Embryonic facial prominence (tissue), 1 donor: ENCODE results near the gene ENPP7.

Experiments
- DNase-seq: peaks from one replicate; pipeline ENCODE4 v3.0.0-alpha.2; 2016; ENCODE audit errors: extremely low spot score

ENPP7 gene

DNA sequence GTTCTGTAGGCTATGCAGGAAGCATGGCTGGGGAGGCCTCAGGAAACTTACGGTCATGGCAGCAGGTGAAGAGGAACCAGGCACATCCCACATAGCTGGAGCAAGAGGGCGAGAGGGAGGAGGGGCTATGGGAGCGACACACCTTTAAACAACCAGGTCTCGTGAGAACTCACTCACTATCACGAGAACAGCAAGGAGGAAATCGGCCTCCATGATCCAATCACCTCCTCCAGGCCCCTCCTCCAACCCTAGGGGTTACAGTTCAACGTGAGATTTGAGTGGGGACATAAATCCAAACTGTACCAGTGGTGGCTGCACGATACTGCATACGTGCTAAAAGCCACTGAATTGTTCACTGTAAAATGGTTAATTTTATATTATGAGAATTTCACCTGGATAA, 26.1 kb upstream of the ENPP7 start:
- DNase-seq = no peak

DNA sequence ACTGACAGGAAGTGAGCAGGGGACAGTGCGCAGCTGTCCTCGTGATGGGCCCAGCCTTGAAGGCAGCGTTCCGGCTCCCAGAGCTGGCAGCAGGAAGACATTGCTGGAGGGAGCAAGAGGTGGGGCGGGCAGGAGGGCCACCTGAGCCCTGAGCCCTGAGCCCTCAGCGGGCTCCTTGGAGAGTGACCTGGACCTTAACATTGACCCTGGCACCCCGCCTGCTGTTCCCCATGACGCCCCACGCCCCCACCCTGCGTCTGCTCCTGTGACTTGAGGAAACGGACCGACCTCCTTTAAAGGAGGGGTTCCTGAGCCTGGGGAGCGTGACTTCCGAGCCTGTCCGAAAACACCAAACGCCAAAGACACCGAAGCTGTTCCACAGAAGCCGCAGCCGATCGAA, 25.1 kb upstream of the ENPP7 start:
- DNase-seq = no peak

DNA sequence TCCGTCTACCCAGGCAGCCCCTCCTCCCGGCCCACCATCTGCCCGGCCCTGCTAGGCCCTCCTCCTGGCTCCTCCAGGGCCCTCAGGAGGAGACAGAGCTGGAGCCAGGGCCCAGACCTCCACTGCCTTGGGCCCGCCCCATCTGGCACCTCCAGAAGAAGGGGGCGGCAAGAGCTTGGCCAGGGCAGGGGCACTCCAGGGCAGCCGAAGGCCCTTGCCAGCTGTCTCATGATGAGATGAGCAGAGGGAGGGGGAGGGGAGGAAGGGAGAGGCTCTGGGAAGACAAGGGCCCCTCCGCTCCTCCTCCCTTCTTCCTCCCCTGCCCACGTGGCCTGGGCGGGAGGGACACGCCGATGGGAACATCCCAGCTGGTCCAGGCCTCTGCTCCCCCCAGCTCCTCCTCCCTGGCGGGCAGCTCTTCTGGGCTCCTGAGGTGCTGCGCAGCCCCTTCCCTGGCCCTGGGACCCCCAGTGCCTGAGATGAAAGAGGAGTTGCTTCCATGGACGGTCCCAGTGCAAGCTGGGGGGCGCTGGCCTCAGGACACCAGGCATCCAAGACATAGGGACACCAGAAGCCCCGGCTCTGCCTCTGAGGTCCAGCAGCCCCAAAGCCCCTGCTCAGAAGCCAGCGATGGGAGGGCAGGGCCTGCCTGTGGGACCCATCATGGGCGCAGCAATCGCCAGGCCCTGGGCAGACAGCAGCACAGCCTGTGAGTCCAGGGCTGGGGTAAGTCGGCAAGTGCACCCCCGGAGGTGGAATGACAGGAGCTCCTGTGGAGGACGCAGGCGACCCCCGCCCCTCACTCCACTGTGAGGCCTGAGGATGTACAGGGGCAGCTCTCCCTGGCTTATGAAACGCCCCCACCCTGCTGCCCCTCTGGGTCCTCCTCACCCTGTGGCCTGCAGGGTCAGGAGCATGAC, 23.6 kb upstream of the ENPP7 start:
- no peak for DNase-seq

DNA sequence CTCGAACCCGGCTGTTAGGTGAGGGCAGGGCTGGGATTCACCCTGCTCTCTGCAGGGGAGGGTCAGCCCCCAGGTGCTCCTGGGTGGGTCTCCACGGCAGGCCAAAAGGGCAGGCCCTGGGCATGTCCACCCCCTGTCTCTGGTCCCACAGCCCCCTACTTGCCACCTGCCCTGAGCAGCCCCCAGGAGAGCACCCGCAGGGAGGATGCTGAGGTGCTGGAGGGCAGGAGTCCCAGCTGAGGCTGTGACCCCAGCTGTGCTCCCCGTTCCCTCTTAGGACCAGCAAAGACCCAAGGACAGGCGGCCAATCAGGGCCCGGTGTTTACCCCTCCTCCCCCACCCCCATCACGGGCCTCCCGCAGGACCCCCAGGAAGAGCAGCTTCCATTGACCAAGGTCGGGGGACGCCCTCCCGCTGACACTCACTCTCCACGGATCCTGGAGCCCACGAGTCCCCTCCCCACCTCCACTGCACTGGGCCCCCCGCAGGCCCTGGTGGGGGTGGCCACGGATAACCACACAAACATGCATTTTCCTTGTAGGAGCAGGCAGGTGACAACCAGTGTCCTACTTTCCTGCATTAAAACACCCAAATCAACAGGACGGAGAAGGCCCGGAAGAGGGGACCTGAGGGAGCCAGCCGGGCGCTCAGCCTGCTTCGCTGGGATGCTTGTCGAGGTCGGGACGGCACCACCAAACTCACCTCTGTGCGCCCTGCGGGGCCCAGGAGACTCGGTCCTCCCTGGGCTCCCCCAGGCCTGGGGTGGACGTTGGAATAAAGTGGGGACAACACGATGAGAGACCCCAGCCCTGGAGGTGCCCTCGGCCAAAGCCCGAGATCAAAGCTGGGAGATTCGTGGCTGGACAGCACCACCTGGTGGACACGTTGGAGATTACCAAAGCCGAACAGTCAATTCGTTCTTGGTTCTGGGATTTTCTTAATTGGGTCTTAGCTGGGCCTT, 22.5 kb upstream of the ENPP7 start:
- DNase-seq = no peak

DNA sequence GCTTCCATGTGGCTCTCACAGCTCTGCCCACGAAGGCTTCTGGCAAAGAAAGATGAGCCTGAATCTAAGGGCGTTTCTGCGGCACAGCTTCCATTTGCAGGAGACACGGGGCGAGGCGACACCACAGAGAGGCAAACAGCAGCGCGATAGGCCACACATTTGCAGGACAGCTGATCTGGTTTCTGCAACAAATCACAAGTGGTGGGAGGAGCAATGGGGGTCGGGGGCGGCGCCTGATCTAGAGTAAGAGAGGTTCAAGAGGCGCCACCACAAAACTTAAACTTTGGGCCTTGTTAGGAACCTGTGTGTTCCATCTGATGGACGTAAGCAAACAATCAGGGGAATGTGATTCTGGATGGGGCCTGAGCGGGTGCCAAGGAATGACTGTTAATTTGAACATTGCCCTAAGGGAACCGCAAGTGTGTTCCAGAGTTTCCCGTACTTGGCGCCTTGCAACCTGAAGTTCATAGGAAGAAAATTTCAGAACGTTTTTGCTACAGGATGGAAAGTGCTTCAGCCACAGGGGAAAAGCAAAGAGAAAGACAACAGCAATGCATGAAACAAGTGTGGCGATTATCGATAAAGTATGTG, 18.9 kb upstream of the ENPP7 start:
- no peak for DNase-seq

DNA sequence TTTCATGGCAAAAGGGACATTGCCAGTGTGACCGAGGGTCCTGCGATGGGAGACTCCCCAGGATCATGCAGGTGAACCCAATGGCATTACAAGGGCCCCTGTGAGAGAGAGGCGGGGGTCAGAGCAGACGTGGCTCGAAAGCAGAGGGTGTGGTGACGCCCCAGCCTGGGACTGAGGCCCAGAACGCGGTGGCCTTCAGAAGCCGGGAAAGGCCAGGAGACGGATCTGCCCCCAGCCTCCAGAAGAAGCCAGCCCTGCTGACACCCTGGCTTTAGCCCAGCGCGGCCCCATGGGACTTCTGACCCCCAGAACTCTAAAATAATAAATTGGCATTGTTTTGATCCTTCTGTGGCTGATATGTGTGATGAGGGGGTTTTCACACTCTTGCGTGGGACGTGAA, 17.4 kb upstream of the ENPP7 start:
- DNase-seq = no peak

DNA sequence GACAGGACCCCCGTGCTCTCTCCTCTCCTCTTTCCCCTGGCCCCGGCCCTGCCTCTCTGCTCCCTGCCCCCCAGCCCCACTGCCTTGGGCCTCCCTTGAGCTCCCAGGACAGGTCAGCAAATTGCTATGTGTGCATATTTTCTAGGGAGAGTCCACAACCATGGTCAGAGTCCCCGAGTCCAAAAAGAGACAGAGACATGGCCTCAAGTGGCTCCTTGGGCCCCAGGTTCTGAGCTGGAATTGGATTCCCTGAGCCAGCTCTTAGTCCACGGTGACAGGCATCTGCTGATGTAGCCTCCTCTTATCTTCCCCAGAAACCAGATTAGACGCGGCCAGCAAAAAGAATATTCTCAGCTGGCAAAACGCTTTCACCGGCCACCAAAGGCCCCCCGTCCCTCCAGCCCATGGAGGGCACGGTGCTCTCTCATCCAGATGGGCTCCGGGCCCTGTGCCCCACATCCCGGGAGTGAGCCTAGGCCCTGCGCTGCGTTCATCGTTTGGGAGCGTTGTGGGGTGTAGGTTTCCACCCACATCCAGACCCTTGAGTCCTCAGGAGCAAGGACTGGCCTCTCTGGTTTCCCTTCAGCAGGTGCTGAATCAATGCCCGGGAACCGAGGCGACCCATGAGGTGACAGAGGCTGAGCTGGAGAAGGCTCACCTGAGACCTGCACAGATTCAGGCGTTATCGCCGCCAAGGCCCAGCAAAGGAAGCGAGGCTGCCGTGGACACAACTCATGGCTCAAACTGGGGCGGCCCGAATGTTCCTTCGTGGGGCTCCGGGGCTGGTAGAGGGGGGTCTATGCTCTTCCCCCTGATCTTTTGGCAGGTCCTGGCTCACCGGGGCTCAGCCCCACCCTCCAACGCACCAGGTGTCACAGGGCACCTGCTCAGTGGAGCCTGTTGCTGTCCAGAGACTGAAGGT, 16.3 kb upstream of the ENPP7 start:
- no peak for DNase-seq

DNA sequence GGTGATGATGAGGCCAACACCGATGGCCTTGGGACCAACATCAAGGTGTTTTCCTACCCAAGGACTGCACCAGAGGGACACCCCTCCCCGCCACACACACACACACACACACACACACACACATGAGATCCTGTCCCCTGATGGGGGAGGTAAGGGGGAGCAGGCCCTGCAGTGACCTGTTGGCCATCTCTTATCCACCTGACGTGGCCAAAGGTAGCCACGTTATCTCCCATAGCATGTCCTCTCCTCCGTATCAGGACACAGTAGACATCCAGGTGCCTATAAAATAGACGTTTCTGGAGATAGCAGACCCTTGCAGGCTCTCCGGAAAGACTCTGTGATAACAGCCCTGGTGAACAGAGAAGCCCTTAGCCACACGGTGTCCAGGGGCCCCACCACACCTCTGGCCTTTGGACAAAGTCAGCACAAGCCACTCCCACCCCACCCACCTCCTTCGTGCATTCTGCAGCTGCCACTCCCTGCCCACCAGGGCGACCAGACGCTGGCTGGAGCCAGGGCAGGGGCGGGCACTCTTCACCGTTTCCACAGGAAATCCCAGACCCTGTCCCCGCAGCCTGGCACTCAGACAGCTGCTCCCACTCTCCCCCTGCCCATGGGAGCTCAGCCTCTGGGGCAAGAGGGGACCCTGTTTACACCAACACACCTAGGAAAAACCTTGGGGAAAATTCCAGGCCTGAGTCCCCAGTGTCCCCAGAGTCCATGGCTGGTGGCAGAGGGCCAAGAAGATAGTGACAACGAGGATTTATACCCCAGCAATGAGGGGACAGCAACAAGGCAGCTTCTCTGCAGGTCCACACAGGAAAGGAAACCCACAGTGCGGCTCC, 15.4 kb upstream of the ENPP7 start:
- no peak for DNase-seq

DNA sequence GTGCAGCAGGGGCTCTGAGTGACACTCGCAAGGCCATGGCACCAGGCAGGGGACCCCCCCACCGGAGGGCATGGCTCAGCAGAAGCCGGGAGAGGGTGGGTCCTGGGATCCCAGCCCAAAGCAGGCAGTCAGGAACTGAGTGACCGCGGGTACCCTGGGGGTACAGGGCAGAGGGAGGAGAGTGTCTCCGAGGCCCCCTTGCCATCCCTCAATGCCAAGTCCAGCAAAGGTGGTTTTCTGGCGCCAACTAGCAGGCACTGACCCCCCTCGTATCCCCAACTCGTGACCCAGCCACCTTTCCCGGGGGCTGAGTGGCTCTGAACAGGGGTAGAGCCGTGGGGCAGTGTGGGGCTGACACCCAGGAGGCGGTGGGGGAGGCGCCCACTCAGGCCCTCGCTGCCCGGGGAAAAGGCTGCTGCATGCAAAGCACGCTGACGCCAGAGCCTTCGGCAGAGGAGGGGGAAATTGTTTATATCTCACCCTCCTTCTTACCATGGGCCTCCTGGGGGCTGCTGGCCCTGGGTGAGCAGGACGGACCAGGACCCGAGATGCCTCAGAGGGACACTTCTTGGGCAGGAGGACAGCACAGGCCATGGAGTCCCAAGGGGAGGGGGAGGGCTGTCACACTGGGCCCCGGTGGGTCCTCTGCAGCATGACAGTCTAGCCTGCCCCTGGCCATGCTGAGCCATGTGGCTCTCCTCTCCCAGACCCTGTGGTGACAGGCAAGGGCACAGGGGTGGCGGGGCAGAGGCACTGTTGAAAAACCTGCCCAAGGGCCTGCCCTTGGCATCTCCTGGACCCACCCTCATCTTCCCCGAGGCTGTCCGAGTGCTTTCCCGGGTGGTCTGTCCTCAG, 14.6 kb upstream of the ENPP7 start:
- no peak for DNase-seq

DNA sequence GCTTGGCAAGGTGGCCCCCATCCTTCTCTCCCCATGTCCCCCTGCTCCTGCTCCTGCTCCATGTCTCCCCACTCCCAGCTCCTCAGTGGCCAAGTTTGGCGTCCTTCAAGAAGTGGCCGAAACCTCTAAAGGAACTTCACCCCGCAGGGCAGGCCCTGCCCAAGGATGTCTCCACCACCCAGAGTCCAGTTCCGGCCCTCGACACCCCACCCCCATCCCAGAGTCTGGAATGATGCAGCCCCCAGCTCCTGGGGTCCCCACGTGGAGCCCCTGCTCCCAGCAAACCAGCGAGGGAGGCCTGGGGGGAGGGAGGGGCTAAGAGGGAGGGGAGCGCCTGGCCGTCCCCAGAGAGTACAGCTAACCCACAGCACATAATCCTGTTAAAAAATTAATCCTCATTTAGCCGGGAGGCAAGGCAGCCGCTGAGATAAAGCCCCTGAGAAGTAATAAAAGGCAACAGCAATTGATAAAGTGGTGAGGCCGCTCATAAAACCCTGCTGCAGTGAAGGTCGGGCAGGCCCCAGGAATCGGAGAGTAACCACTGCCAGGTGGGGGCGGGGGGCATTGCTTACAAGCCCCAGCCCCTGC, 9.9 kb upstream of the ENPP7 start:
- no peak for DNase-seq

DNA sequence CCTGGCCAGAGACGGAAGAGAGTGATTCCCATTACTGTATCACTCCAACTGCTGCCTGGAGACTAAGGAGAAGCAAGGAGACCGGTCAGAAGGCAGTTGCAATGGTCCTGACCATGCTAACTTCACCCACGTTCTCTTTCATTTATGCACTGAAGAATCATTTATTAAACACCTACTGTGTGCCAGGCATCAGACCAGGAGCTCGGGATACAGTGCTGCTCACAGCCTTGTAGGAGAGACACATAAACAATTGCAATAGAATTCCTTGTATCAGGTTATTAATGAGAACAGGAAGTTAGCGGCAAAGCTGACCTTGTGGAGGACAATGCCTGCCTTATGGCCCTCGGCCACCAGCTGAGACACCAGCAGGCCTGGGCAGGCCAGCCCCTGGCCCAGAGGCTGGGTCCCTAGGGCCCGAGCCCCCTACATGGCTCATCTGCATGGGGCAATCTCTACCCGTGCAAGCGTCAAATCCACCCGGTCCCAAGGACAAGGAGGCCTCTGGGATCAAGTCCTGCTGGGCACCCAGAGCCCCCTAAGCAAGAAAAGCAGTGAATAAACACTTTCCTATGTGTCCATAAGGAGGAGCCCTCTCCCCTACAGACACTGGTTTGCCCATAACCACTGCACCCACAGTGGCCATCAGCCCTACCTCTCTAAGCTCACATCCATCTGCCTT, 8.6 kb upstream of the ENPP7 start:
- DNase-seq = no peak

DNA sequence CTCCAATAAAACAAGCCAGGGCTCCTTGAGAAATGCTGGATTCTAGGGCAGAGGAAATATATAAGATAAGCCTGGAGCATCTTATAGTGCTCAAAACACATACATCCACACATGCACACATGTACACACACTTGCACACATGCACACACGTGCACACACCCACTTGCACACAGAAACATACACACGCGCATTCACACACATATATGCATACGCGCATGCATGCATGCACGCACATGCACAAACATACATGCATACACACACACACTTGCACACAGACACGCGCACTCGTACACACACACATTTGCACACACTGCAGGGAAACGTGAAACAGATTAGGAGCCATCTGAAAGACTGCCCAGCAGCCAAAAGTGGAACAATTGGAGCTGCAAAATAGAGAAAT, 8.0 kb upstream of the ENPP7 start:
- DNase-seq = no peak

DNA sequence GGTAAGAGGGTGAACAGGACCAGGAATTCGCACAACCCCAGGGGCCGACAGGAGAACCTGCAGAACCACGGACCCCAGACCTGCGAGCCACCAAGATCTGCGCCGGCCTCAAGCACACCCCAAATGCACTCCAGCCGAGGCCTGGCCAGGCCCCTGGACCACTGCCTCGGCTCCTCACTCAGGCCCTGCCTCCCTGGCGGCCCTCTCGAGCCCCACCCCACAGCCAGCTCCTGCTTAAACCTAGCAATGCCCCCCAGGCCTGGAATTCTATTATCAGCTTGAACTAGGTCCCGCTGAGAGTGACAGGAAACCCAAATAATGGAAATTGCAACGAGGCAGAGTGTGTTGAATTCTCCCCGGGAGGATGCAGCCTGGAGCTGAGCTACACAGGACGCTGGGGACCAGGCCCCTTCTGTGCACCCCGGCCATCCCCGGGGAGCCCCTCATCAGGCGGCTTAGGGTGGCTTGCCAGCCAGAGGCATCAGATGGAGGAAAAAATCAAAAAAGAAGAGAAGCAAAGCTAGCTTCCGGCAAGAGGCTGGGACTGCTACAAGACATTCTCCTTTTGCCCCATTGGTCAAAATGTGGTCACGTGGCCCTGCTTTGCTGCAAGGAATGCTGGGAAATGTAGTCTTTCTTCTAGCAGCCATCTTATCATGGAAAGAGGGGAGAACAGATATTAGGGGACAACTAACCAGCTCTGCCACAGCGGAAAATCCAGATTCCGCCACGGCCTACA, 2.4 kb upstream of the ENPP7 start:
- peak; percentile 90 for DNase-seq

DNA sequence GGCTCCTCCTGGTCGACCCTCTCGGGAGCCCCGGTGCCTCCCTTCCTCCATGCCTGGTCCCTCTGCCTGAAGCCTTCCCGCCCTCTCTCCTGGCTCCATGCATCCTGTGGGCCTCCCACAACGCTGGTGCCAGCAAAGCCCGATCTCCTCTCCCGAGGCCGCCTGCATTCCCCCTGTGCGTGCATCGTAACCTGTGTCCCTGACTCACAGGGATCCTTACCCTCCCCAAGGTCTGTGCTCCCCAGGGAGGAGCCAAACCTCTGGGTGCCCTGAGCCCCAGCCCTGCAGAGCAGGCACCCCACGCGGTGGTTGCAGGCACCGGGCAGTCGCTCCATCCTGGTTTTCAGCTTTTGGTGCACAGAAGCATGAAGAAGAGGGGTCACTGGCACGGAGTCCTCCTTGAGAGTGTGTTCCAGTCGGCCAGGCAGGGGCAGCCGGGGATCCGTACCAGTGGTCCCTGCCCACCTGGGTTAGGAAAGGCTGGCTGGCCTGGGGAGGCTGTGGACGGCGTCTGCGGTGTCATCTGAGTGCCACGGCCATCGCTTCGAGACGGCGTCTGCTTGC, 1.8 kb upstream of the ENPP7 start:
- DNase-seq = no peak

DNA sequence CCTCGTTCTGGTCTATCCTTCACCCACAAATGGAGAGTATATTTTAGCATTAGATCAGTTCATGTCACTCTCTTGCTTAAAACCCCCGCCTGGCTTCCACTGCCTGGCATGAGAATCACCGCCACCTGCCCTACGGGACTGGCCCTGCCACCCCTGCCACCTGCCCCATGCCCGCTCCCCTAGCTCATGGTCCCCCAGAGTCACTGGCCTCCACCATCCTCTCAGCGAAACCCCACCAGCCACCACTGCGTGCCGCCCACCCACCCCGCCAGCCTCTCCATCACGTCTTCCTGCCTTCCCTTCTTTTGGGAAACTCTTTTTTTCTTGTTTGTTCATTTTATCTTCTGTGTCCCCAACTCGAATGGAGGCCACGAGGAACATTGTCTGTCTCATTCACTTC, 982 bp upstream of the ENPP7 start:
- no peak for DNase-seq

DNA sequence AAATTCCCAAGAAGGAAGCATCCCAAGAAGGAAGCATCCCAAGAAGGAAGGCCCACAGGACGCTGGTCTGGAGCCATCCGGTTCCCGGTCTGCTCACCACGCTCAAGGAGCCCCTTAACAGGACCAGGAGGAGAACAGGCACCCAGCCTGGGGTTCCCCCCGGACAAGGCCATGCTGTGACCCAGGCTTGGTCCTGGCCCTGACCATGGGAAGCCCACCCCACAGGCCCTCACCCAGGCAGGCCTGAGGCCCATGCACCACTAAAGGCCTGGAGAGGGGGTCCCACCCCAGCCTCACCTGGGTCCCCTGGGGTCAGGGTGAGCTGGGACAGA, 340 bp upstream of the ENPP7 start:
- DNase-seq = no peak

DNA sequence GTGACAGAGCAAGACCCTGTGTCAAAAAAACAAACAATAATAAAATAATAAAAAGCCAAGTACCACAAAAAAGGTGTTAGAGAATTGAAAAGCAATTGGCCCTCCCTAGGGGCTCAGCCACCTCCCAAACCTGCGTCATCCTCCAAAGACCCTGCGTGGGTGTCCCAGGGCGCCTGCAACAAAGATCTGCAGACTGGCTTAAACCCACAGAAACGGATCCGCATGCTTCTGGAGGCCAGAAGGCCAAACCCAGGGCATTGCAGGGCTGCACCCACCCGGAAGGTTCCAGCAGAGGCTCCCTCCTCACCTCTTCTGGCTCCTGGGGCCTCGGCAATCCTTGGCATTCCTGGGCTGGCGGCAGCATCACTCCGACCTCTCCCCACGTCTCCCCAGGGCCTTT, 1.5 kb downstream of the ENPP7 start:
- DNase-seq = no peak
